SK-N-SH treated with all-trans-retinoic acid at 6 μM for 48 hours (cell line): ENCODE data around the gene THSD4.

ENCODE experiments used
- ATAC-seq: fragments of 200-7000 bp; cut with Tn5 transposase; 3 replicates; pipeline ENCODE4 v1.9.1; 2020; ENCODE audit warnings: mild to moderate bottlenecking, moderate library complexity
- ARNTL ChIP-seq: fragments of 450-650 bp; formaldehyde crosslinking; IDR thresholded peaks from 2 replicates; pipeline ENCODE4 v1.5.0; 2020; ENCODE audit warnings: low read depth, mild to moderate bottlenecking, moderate library complexity, borderline replicate concordance
- BACH2 ChIP-seq: fragments of 250-450 bp; sonication (Bioruptor Pico); IDR thresholded peaks from 2 replicates; pipeline ENCODE4 v1.9.0; 2021; ENCODE audit warnings: mild to moderate bottlenecking, borderline replicate concordance
- CSDC2 ChIP-seq: fragments of 250-450 bp; sonication (Bioruptor Pico); IDR thresholded peaks from 2 replicates; pipeline ENCODE4 v1.5.0; 2020; ENCODE audit warnings: mild to moderate bottlenecking, moderate library complexity
- ESRRG ChIP-seq: fragments of 250-450 bp; sonication (Bioruptor Pico); IDR thresholded peaks from 2 replicates; pipeline ENCODE4 v1.6.1; 2021; ENCODE audit warnings: mild to moderate bottlenecking
- PPARA ChIP-seq: fragments of 250-450 bp; sonication (Bioruptor Pico); IDR thresholded peaks from 2 replicates; pipeline ENCODE4 v1.5.0; 2020; ENCODE audit warnings: mild to moderate bottlenecking, borderline replicate concordance
- RARB ChIP-seq: fragments of 250-450 bp; sonication (Bioruptor Pico); IDR thresholded peaks from 2 replicates; pipeline ENCODE4 v1.8.0; 2021; ENCODE audit warnings: mild to moderate bottlenecking, moderate library complexity
- SNAI2 ChIP-seq: fragments of 250-450 bp; sonication (Bioruptor Pico); IDR thresholded peaks from 2 replicates; pipeline ENCODE4 v1.5.0; 2020; ENCODE audit warnings: mild to moderate bottlenecking, moderate library complexity
- TOX ChIP-seq: fragments of 250-450 bp; sonication (Bioruptor Pico); IDR thresholded peaks from 2 replicates; pipeline ENCODE4 v1.8.0; 2021; ENCODE audit warnings: mild to moderate bottlenecking, moderate library complexity, borderline replicate concordance
- ZC3H10 ChIP-seq: fragments of 250-450 bp; sonication (Bioruptor Pico); IDR thresholded peaks from 2 replicates; pipeline ENCODE4 v1.5.1; 2021; ENCODE audit warnings: mild to moderate bottlenecking, moderate library complexity
- ZFP3 ChIP-seq: fragments of 250-450 bp; sonication (Bioruptor Pico); IDR thresholded peaks from 2 replicates; pipeline ENCODE4 v1.5.0; 2020; ENCODE audit warnings: mild to moderate bottlenecking, moderate library complexity
- ZFP30 ChIP-seq: fragments of 450-650 bp; formaldehyde crosslinking; IDR thresholded peaks from 2 replicates; pipeline ENCODE4 v1.5.0; 2022; ENCODE audit warnings: mild to moderate bottlenecking, moderate library complexity
- ZNF565 ChIP-seq: fragments of 450-650 bp; formaldehyde crosslinking; conservative IDR thresholded peaks from 2 replicates; pipeline ENCODE4 v1.5.0; 2020; ENCODE audit warnings: low read depth, mild to moderate bottlenecking, moderate library complexity
- ZNF70 ChIP-seq: fragments of 450-650 bp; formaldehyde crosslinking; IDR thresholded peaks from 2 replicates; pipeline ENCODE4 v1.5.0; 2020; ENCODE audit warnings: mild to moderate bottlenecking, moderate library complexity
- ZNF8 ChIP-seq: fragments of 450-650 bp; formaldehyde crosslinking; IDR thresholded peaks from 2 replicates; pipeline ENCODE4 v1.5.0; 2020; ENCODE audit warnings: mild to moderate bottlenecking, moderate library complexity
- TF ChIP-seq, protein P1 (sequence below): fragments of 250-450 bp; sonication (Bioruptor Pico); IDR thresholded peaks from 2 replicates; pipeline ENCODE4 v1.5.1; 2021; ENCODE audit warnings: mild to moderate bottlenecking, moderate library complexity
- TF ChIP-seq, protein P2 (sequence below): fragments of 250-450 bp; sonication (Bioruptor Pico); IDR thresholded peaks from 2 replicates; pipeline ENCODE4 v1.5.1; 2020; ENCODE audit warnings: low read depth, mild to moderate bottlenecking, moderate library complexity
- TF ChIP-seq, protein P3 (sequence below): fragments of 250-450 bp; sonication (Bioruptor Pico); IDR thresholded peaks from 2 replicates; pipeline ENCODE4 v1.8.0; 2021; ENCODE audit warnings: low read depth, mild to moderate bottlenecking, moderate library complexity, borderline replicate concordance
- TF ChIP-seq, protein P4 (sequence below): fragments of 250-450 bp; sonication (Bioruptor Pico); IDR thresholded peaks from 2 replicates; pipeline ENCODE4 v1.5.0; 2020; ENCODE audit warnings: mild to moderate bottlenecking, moderate library complexity
- TF ChIP-seq, protein P5 (sequence below): fragments of 250-450 bp; sonication (Bioruptor Pico); IDR thresholded peaks from 2 replicates; pipeline ENCODE4 v1.8.0; 2020; ENCODE audit warnings: mild to moderate bottlenecking, moderate library complexity, borderline replicate concordance

THSD4 gene

DNA sequence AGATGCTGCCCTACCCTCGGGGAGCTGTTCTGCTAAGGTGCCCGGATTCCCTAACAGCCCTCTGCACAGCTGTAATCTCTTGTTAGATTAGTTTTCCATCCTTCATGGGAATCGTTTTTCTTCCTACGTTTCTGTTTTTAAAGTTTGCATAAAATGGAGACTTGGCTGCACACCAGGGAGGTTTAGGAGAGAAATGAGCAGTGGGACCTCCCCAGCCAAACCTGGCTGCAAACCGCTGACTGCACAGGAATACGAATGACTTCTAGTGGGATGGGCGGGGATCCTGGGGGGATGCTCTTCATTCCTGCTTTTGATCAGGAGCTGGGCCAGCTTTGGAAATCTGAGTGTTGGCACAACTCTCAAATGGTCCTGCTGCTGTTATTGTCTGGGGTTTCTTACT, 77.5 kb downstream of the THSD4 start:
- no peak for TF ChIP-seq TOX (CRISPR knock-in tag)
- TF ChIP-seq, protein P1, sequence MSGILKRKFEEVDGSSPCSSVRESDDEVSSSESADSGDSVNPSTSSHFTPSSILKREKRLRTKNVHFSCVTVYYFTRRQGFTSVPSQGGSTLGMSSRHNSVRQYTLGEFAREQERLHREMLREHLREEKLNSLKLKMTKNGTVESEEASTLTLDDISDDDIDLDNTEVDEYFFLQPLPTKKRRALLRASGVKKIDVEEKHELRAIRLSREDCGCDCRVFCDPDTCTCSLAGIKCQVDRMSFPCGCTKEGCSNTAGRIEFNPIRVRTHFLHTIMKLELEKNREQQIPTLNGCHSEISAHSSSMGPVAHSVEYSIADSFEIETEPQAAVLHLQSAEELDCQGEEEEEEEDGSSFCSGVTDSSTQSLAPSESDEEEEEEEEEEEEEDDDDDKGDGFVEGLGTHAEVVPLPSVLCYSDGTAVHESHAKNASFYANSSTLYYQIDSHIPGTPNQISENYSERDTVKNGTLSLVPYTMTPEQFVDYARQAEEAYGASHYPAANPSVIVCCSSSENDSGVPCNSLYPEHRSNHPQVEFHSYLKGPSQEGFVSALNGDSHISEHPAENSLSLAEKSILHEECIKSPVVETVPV (CRISPR knock-in tag): no peak
- no peak for TF ChIP-seq ZNF565 (CRISPR knock-in tag)
- TF ChIP-seq ZFP3: no peak
- TF ChIP-seq, protein P2, sequence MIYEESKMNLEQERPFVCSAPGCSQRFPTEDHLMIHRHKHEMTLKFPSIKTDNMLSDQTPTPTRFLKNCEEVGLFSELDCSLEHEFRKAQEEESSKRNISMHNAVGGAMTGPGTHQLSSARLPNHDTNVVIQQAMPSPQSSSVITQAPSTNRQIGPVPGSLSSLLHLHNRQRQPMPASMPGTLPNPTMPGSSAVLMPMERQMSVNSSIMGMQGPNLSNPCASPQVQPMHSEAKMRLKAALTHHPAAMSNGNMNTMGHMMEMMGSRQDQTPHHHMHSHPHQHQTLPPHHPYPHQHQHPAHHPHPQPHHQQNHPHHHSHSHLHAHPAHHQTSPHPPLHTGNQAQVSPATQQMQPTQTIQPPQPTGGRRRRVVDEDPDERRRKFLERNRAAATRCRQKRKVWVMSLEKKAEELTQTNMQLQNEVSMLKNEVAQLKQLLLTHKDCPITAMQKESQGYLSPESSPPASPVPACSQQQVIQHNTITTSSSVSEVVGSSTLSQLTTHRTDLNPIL: no peak
- TF ChIP-seq ARNTL (CRISPR knock-in tag): no peak

DNA sequence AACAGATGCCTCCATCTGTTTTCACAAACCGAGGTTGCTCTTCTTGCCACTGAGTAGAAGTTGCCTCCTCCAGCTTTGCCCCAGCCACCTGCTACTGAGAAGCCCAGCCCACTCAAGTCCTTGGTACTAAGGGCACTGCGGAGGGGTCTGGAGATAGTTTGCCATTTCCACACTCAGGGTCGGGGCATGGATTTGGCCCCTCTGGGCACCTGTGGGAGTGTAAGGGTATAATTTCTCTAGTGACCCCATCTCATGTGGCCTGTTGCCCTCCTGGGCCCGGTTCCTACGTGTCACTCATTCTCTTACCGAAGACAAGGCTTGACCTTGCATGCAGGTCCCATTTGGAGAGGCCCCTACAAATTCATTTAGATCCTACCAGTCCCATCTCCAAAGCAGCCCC, 79.0 kb downstream of the THSD4 start:
- no peak for ATAC-seq

More for the DNA sequence above, 77.5 kb downstream of the THSD4 start:
- no peak for ATAC-seq

DNA sequence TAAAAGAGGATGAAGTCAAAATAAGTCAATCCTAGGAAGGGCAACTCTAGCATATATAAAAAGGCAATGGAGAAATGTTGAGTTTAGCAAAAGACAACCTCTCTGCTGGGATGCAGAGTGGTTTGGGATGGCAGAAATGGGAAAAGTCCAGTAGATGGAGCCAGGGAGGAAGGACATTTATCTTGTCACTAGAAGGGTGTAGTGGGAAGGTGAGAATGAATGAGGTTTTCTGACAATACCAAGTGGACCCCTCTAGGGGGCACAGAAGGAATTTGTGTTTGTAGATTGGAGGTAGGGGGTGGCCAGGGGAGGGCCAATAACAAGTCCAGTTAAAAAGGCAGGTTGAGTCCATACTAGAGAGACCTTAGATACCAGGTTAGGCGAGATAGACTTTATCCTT, 80.0 kb downstream of the THSD4 start:
- peak; percentile 40; the same call in 2 of the 3 replicates for ATAC-seq
- TF ChIP-seq, protein P2: no peak
- TF ChIP-seq ARNTL (CRISPR knock-in tag): no peak
- TF ChIP-seq, protein P1 (CRISPR knock-in tag): no peak
- no peak for TF ChIP-seq ZC3H10 (CRISPR knock-in tag)
- TF ChIP-seq ZFP30 (CRISPR knock-in tag): no peak
- TF ChIP-seq ZNF70 (CRISPR knock-in tag): no peak
- no peak for TF ChIP-seq RARB
- TF ChIP-seq SNAI2 (CRISPR knock-in tag): no peak
- TF ChIP-seq ZNF8 (CRISPR knock-in tag): no peak
- TF ChIP-seq, protein P3, sequence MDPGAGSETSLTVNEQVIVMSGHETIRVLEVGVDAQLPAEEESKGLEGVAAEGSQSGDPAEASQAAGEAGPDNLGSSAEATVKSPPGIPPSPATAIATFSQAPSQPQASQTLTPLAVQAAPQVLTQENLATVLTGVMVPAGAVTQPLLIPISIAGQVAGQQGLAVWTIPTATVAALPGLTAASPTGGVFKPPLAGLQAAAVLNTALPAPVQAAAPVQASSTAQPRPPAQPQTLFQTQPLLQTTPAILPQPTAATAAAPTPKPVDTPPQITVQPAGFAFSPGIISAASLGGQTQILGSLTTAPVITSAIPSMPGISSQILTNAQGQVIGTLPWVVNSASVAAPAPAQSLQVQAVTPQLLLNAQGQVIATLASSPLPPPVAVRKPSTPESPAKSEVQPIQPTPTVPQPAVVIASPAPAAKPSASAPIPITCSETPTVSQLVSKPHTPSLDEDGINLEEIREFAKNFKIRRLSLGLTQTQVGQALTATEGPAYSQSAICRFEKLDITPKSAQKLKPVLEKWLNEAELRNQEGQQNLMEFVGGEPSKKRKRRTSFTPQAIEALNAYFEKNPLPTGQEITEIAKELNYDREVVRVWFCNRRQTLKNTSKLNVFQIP (CRISPR knock-in tag): no peak

More for the DNA sequence above, 79.0 kb downstream of the THSD4 start:
- TF ChIP-seq ZFP3 (no peak), ZNF8 (CRISPR knock-in tag) (no peak), BACH2 (CRISPR knock-in tag) (no peak), SNAI2 (CRISPR knock-in tag) (no peak), ESRRG (CRISPR knock-in tag) (no peak), RARB (no peak), PPARA (CRISPR knock-in tag) (no peak), CSDC2 (no peak), ZC3H10 (CRISPR knock-in tag) (no peak)
- TF ChIP-seq, protein P1 (CRISPR knock-in tag): no peak
- TF ChIP-seq, protein P4, sequence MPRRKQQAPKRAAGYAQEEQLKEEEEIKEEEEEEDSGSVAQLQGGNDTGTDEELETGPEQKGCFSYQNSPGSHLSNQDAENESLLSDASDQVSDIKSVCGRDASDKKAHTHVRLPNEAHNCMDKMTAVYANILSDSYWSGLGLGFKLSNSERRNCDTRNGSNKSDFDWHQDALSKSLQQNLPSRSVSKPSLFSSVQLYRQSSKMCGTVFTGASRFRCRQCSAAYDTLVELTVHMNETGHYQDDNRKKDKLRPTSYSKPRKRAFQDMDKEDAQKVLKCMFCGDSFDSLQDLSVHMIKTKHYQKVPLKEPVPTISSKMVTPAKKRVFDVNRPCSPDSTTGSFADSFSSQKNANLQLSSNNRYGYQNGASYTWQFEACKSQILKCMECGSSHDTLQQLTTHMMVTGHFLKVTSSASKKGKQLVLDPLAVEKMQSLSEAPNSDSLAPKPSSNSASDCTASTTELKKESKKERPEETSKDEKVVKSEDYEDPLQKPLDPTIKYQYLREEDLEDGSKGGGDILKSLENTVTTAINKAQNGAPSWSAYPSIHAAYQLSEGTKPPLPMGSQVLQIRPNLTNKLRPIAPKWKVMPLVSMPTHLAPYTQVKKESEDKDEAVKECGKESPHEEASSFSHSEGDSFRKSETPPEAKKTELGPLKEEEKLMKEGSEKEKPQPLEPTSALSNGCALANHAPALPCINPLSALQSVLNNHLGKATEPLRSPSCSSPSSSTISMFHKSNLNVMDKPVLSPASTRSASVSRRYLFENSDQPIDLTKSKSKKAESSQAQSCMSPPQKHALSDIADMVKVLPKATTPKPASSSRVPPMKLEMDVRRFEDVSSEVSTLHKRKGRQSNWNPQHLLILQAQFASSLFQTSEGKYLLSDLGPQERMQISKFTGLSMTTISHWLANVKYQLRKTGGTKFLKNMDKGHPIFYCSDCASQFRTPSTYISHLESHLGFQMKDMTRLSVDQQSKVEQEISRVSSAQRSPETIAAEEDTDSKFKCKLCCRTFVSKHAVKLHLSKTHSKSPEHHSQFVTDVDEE: no peak
- TF ChIP-seq, protein P3 (CRISPR knock-in tag): no peak
- TF ChIP-seq, protein P5, sequence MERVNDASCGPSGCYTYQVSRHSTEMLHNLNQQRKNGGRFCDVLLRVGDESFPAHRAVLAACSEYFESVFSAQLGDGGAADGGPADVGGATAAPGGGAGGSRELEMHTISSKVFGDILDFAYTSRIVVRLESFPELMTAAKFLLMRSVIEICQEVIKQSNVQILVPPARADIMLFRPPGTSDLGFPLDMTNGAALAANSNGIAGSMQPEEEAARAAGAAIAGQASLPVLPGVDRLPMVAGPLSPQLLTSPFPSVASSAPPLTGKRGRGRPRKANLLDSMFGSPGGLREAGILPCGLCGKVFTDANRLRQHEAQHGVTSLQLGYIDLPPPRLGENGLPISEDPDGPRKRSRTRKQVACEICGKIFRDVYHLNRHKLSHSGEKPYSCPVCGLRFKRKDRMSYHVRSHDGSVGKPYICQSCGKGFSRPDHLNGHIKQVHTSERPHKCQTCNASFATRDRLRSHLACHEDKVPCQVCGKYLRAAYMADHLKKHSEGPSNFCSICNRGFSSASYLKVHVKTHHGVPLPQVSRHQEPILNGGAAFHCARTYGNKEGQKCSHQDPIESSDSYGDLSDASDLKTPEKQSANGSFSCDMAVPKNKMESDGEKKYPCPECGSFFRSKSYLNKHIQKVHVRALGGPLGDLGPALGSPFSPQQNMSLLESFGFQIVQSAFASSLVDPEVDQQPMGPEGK: no peak
